Cardiac septum (tissue), 1 donor: ENCODE data around the gene ZNF280D. TPM values are rescaled to one million over a fixed set of nuclear protein-coding genes. Genes with fewer than 3 reads are reported as not detected.

Source experiments
- DNase-seq: peaks from one replicate; pipeline ENCODE4 v3.0.0-alpha.2; 2020; ENCODE audit warnings: low spot score
- intact Hi-C: fragments of 100-400 bp; cut with DNase I; formaldehyde crosslinking; loops from one replicate; pipeline ENCODE4 v1.14.0; 2022
- total RNA-seq: library from RNA; stranded (reverse); fragmentation: NEBNext Ultra II Directional; extraction: Animal tissue kit (Norgen Biotek cat#: 25700); gene quantifications from one replicate; pipeline ENCODE4 v1.2.1, GENCODE V29; 2021
- donor health status: DM: no; HTN: no; CAD: no.

ZNF280D gene
- total RNA-seq, 1 donor from 2014 or later: 34.7 TPM

- no peak for DNase-seq
- intact Hi-C loops: no loop called here
Measured at GRCh38 chr15:56659197-56659596, 74.1 kb downstream of the ZNF280D start.

- intact Hi-C loops: no loop called here
Measured at GRCh38 chr15:56654624-56655023, 78.7 kb downstream of the ZNF280D start.

GRCh38 chr15:56654216-56654615 is 79.1 kb downstream of the ZNF280D start:
- intact Hi-C loops: no loop called here
- no peak for DNase-seq

More at GRCh38 chr15:56654624-56655023, 78.7 kb downstream of the ZNF280D start:
- no peak for DNase-seq

GRCh38 chr15:56653787-56654186 is 79.5 kb downstream of the ZNF280D start:
- intact Hi-C loops: no loop called here
- DNase-seq: no peak

- intact Hi-C loops: no loop called here
- no peak for DNase-seq
Measured at GRCh38 chr15:56653107-56653506, 80.2 kb downstream of the ZNF280D start.

- intact Hi-C loops: no loop called here
- DNase-seq: no peak
Measured at GRCh38 chr15:56648311-56648710, 85.0 kb downstream of the ZNF280D start.

- intact Hi-C loops: no loop called here
- no peak for DNase-seq
Measured at GRCh38 chr15:56640549-56640948, 92.8 kb downstream of the ZNF280D start.

- no peak for DNase-seq
- intact Hi-C loops: no loop called here
Measured at GRCh38 chr15:56640127-56640526, 93.2 kb downstream of the ZNF280D start.

GRCh38 chr15:56639631-56640030 is 93.7 kb downstream of the ZNF280D start:
- DNase-seq: no peak
- intact Hi-C loops: no loop called here

- DNase-seq: no peak
- intact Hi-C loops: no loop called here
Measured at GRCh38 chr15:56631765-56632164, 101.5 kb downstream of the ZNF280D start.

- DNase-seq: no peak
Measured at GRCh38 chr15:56628893-56629532, 104.3 kb downstream of the ZNF280D start.

GRCh38 chr15:56619887-56620286 is 113.4 kb downstream of the ZNF280D start:
- no peak for DNase-seq
- intact Hi-C loops: no loop called here

More at GRCh38 chr15:56628893-56629532, 104.3 kb downstream of the ZNF280D start:
- intact Hi-C loops: no loop called here

GRCh38 chr15:56617628-56618027 is 115.7 kb downstream of the ZNF280D start:
- no peak for DNase-seq
- intact Hi-C loops: no loop called here

GRCh38 chr15:56616551-56616950 is 116.8 kb downstream of the ZNF280D start:
- intact Hi-C loops: no loop called here

GRCh38 chr15:56613811-56614210 is 119.5 kb downstream of the ZNF280D start:
- no peak for DNase-seq
- intact Hi-C loops: no loop called here

More at GRCh38 chr15:56616551-56616950, 116.8 kb downstream of the ZNF280D start:
- no peak for DNase-seq

- no peak for DNase-seq
- intact Hi-C loops: no loop called here
Measured at GRCh38 chr15:56608993-56609392, 124.3 kb downstream of the ZNF280D start.

- DNase-seq: no peak
- intact Hi-C loops: no loop called here
Measured at GRCh38 chr15:56608140-56608778, 125.0 kb downstream of the ZNF280D start.

GRCh38 chr15:56602253-56602652 is 131.1 kb downstream of the ZNF280D start:
- intact Hi-C loops: no loop called here

GRCh38 chr15:56600380-56600779 is 132.9 kb downstream of the ZNF280D start:
- intact Hi-C loops: no loop called here
- DNase-seq: no peak

More at GRCh38 chr15:56602253-56602652, 131.1 kb downstream of the ZNF280D start:
- no peak for DNase-seq

GRCh38 chr15:56598991-56599390 is 134.3 kb downstream of the ZNF280D start:
- intact Hi-C loops: no loop called here

GRCh38 chr15:56587686-56588085 is 145.6 kb downstream of the ZNF280D start:
- intact Hi-C loops: no loop called here
- DNase-seq: no peak

More at GRCh38 chr15:56598991-56599390, 134.3 kb downstream of the ZNF280D start:
- no peak for DNase-seq
